ENCODE results near the gene GAPDHS. TPM values are rescaled to one million over a fixed set of nuclear protein-coding genes. Genes with fewer than 3 reads are reported as not detected.

Gene GAPDHS
- total and polyA plus RNA-seq, 2 experiments from 2014 or later = not detected

GRCh38 chr19:35539314-35539713, 6.1 kb downstream of the GAPDHS start:
- DNase-seq (ENCODE audit: low spot score) = no peak
- WGBS (ENCODE audit: low lambda C conversion rate, missing lambda C conversion rate) = 76% methylated on average over 6 of the region's 6 CpGs
- Histone ChIP-seq H3K9me2 (replicated peaks; ENCODE audit: insufficient read depth) (no peaks in the 10 kb centered on the region), H4K20me1 (ENCODE audit: insufficient read depth, poor library complexity, severe bottlenecking) (no peaks in the 10 kb centered on the region), H3K4me2 (no peak overlapping the region), H3K4me1 (ENCODE audit: insufficient read depth) (peaks cover 2% of the 10 kb centered on the region), H3K27ac (no peak overlapping the region), H3K9me3 (ENCODE audit: low read depth) (no peaks in the 10 kb centered on the region), H3K4me3 (no peak overlapping the region), H2AFZ (no peak overlapping the region), H3K36me3 (replicated peaks; ENCODE audit: insufficient read depth, low read depth) (no peaks in the 10 kb centered on the region), H3K27me3 (no peaks in the 10 kb centered on the region), H3K79me2 (peaks cover 8% of the 10 kb centered on the region)
- TF ChIP-seq EZH2phosphoT487 (IDR thresholded peaks at IDR 0.05; ENCODE audit: low read depth, severe bottlenecking, unreplicated experiment) (no peak), CTCF (IDR thresholded peaks at IDR 0.05; ENCODE audit: poor library complexity) (no peak), EZH2 (IDR thresholded peaks at IDR 0.05; ENCODE audit: borderline replicate concordance) (no peak)

- Histone ChIP-seq H3K4me2 (no peak overlapping the region), H3K27me3 (no peaks in the 10 kb centered on the region), H3K36me3 (replicated peaks; ENCODE audit: insufficient read depth, low read depth) (no peaks in the 10 kb centered on the region), H3K4me3 (no peak overlapping the region), H3K9me2 (replicated peaks; ENCODE audit: insufficient read depth) (no peaks in the 10 kb centered on the region), H3K79me2 (peaks cover 13% of the 10 kb centered on the region), H2AFZ (no peak overlapping the region), H4K20me1 (ENCODE audit: insufficient read depth, poor library complexity, severe bottlenecking) (no peaks in the 10 kb centered on the region), H3K27ac (no peak overlapping the region), H3K4me1 (ENCODE audit: insufficient read depth) (peaks cover 7% of the 10 kb centered on the region), H3K9me3 (ENCODE audit: low read depth) (no peaks in the 10 kb centered on the region)
- TF ChIP-seq CTCF (IDR thresholded peaks at IDR 0.05; ENCODE audit: poor library complexity) (no peak), EZH2 (IDR thresholded peaks at IDR 0.05; ENCODE audit: borderline replicate concordance) (no peak), EZH2phosphoT487 (IDR thresholded peaks at IDR 0.05; ENCODE audit: low read depth, severe bottlenecking, unreplicated experiment) (no peak)
- DNase-seq (ENCODE audit: low spot score) = no peak
- WGBS (ENCODE audit: low lambda C conversion rate, missing lambda C conversion rate) = 94% methylated on average over 12 of the region's 12 CpGs
Observed at GRCh38 chr19:35539850-35540249, 6.6 kb downstream of the GAPDHS start.

GRCh38 chr19:35540356-35540927, 7.2 kb downstream of the GAPDHS start:
- 91% methylated on average over 7 of the region's 7 CpGs for WGBS (ENCODE audit: low lambda C conversion rate, missing lambda C conversion rate)
- TF ChIP-seq CTCF (IDR thresholded peaks at IDR 0.05; ENCODE audit: poor library complexity) = no peak
- TF ChIP-seq EZH2 (IDR thresholded peaks at IDR 0.05; ENCODE audit: borderline replicate concordance) = no peak
- no peak for TF ChIP-seq EZH2phosphoT487 (IDR thresholded peaks at IDR 0.05; ENCODE audit: low read depth, severe bottlenecking, unreplicated experiment)
- Histone ChIP-seq H3K4me2 (no peak overlapping the region), H2AFZ (no peak overlapping the region), H3K36me3 (replicated peaks; ENCODE audit: insufficient read depth, low read depth) (no peaks in the 10 kb centered on the region), H4K20me1 (ENCODE audit: insufficient read depth, poor library complexity, severe bottlenecking) (no peaks in the 10 kb centered on the region), H3K27ac (no peak overlapping the region), H3K4me1 (ENCODE audit: insufficient read depth) (peaks cover 7% of the 10 kb centered on the region), H3K4me3 (no peak overlapping the region), H3K9me2 (replicated peaks; ENCODE audit: insufficient read depth) (no peaks in the 10 kb centered on the region), H3K27me3 (no peaks in the 10 kb centered on the region), H3K79me2 (peaks cover 16% of the 10 kb centered on the region), H3K9me3 (ENCODE audit: low read depth) (no peaks in the 10 kb centered on the region)
- DNase-seq (ENCODE audit: low spot score) = no peak

All from hepatocyte (in vitro differentiated cells).